Endodermal cell (in vitro differentiated cells): ENCODE data around the gene PALMD. TPM values are rescaled to one million over a fixed set of nuclear protein-coding genes. Genes with fewer than 3 reads are reported as not detected.

Experiments
- DNase-seq: peaks from one replicate; pipeline ENCODE4 v3.0.0-alpha.2; 2017
- H3K27ac ChIP-seq: 2 replicates; pipeline ENCODE4 v1.5.1; 2013; ENCODE audit warnings: mild to moderate bottlenecking, low read depth, low read length, moderate library complexity
- H3K27me3 ChIP-seq: 2 replicates; pipeline ENCODE4 v1.6.1; 2013; ENCODE audit warnings: mild to moderate bottlenecking, low read length, moderate library complexity; ENCODE audit not compliant: insufficient read depth, control insufficient read depth, poor library complexity, severe bottlenecking
- H3K36me3 ChIP-seq: 2 replicates; pipeline ENCODE4 v1.7.0; 2013; ENCODE audit warnings: mild to moderate bottlenecking, low read length, moderate library complexity; ENCODE audit not compliant: control insufficient read depth, insufficient read depth
- H3K4me1 ChIP-seq: one replicate; pipeline ENCODE4 v1.7.0; 2013; ENCODE audit warnings: low read length; ENCODE audit not compliant: control insufficient read depth, insufficient read depth
- H3K4me3 ChIP-seq: 2 replicates; pipeline ENCODE4 v1.5.1; 2013; ENCODE audit warnings: mild to moderate bottlenecking, low read length, moderate library complexity
- H3K9ac ChIP-seq: 2 replicates; pipeline ENCODE4 v1.6.1; 2013; ENCODE audit warnings: mild to moderate bottlenecking, low read length, moderate library complexity; ENCODE audit not compliant: poor library complexity, severe bottlenecking; ENCODE audit errors: extremely low read depth
- H3K9me3 ChIP-seq: 2 replicates; pipeline ENCODE4 v1.6.1; 2013; ENCODE audit warnings: mild to moderate bottlenecking, low read length, moderate library complexity; ENCODE audit not compliant: control insufficient read depth
- H3K27ac Mint-ChIP-seq: 2 replicates; pipeline ENCODE4 v1.8.0; 2020; ENCODE audit warnings: mixed read lengths
- H3K27me3 Mint-ChIP-seq: 2 replicates; pipeline ENCODE4 v1.8.0; 2021; ENCODE audit warnings: mild to moderate bottlenecking, mixed read lengths; ENCODE audit not compliant: insufficient read depth
- H3K36me3 Mint-ChIP-seq: 2 replicates; pipeline ENCODE4 v1.8.0; 2020; ENCODE audit warnings: low read depth, mixed read lengths
- H3K4me1 Mint-ChIP-seq: 2 replicates; pipeline ENCODE4 v1.8.0; 2020; ENCODE audit warnings: mixed read lengths
- H3K4me3 Mint-ChIP-seq: 2 replicates; pipeline ENCODE4 v1.8.0; 2020; ENCODE audit warnings: mild to moderate bottlenecking, moderate library complexity, mixed read lengths
- H3K9me3 Mint-ChIP-seq: 2 replicates; pipeline ENCODE4 v1.8.0; 2020; ENCODE audit warnings: mild to moderate bottlenecking, mixed read lengths
- WGBS, 2 experiments: methylation state at CpG; one replicate each; pipeline versions ENCODE4 v1.1.5 to v1.1.7; 2013; ENCODE audit warnings: missing lambda C conversion rate in 2 of 2, mixed read lengths in 1 of 2; ENCODE audit not compliant: insufficient coverage in 1 of 2, insufficient read length in 1 of 2; 5-methylcytosine and 5-hydroxymethylcytosine counted together
- total RNA-seq, 2 donors: library from RNA; stranded (reverse); fragmentation: NEBNext Ultra II Directional in 1 of 2; extraction: Animal tissue kit (Norgen Biotek cat#: 25700) in 1 of 2; gene quantifications; 2 replicates in 1 of 2; 3 replicates in 1 of 2; pipeline ENCODE4 v1.2.1, GENCODE V29; 2021
- TF ChIP-seq, protein P1 (sequence below): fragments of 200-600 bp; sonication (generic); conservative IDR thresholded peaks from 2 replicates; pipeline ENCODE4 v1.5.0; 2021; ENCODE audit warnings: antibody characterized with exemption, mild to moderate bottlenecking

PALMD gene
- total RNA-seq, 2 donors from 2014 or later = 0.24 to 0.26 TPM

- Mint-ChIP-seq H3K36me3 (no peaks in the 10 kb centered on the region), H3K4me3 (no peak overlapping the region), H3K27me3 (no peaks in the 10 kb centered on the region), H3K4me1 (peaks cover 4% of the 10 kb centered on the region), H3K27ac (no peak overlapping the region), H3K9me3 (peaks cover 18% of the 10 kb centered on the region)
- 98 to 100% methylated on average over 1 to 2 of the region's 2 CpGs for WGBS, 2 experiments
- Histone ChIP-seq H3K9me3 (peaks cover 18% of the 10 kb centered on the region), H3K27me3 (no peaks in the 10 kb centered on the region), H3K4me3 (no peak overlapping the region), H3K36me3 (no peaks in the 10 kb centered on the region), H3K9ac (no peak overlapping the region), H3K4me1 (no peaks in the 10 kb centered on the region), H3K27ac (no peak overlapping the region)
- DNase-seq = no peak
- TF ChIP-seq, protein P1, sequence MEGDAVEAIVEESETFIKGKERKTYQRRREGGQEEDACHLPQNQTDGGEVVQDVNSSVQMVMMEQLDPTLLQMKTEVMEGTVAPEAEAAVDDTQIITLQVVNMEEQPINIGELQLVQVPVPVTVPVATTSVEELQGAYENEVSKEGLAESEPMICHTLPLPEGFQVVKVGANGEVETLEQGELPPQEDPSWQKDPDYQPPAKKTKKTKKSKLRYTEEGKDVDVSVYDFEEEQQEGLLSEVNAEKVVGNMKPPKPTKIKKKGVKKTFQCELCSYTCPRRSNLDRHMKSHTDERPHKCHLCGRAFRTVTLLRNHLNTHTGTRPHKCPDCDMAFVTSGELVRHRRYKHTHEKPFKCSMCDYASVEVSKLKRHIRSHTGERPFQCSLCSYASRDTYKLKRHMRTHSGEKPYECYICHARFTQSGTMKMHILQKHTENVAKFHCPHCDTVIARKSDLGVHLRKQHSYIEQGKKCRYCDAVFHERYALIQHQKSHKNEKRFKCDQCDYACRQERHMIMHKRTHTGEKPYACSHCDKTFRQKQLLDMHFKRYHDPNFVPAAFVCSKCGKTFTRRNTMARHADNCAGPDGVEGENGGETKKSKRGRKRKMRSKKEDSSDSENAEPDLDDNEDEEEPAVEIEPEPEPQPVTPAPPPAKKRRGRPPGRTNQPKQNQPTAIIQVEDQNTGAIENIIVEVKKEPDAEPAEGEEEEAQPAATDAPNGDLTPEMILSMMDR = no peak
Observed at GRCh38 chr1:99606306-99606705, 39.6 kb upstream of the PALMD start.

DNA sequence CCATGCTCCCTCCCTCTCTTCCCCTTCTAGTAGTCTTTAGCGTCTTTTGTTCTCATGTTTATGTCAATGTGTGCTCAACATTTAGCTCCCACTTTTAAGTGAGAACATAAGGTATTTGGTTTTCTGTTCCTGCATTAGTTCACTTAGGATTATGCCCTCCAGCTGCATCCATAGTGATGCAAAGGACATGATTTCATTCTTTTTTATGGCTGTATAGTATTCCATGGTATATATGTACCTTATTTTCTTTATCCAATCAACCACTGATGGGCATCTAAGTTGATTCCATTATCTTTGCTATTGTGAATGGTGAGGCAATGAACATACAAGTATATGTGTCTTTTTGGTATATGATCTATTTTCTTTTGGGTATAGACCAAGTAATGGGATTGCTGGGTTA is 38.3 kb upstream of the PALMD start:
- H3K27ac ChIP-seq = no peak overlapping the region
- Mint-ChIP-seq H3K36me3 (no peaks in the 10 kb centered on the region), H3K4me1 (peaks cover under 1% of the 10 kb centered on the region), H3K4me3 (no peak overlapping the region), H3K27me3 (no peaks in the 10 kb centered on the region), H3K9me3 (peaks cover 18% of the 10 kb centered on the region), H3K27ac (no peak overlapping the region)
- 92% methylated on average over 1 of the region's 1 CpG; no CpG with 5 or more reads in 1 of the 2 experiments for WGBS, 2 experiments
- no peaks in the 10 kb centered on the region for H3K4me1 ChIP-seq
- no peak overlapping the region for H3K4me3 ChIP-seq
- no peak for DNase-seq
- H3K36me3 ChIP-seq = no peaks in the 10 kb centered on the region
- no peaks in the 10 kb centered on the region for H3K27me3 ChIP-seq
- no peak overlapping the region for H3K9ac ChIP-seq
- H3K9me3 ChIP-seq = peaks cover 18% of the 10 kb centered on the region
- TF ChIP-seq, protein P1 = no peak

- H3K4me3 Mint-ChIP-seq = no peak overlapping the region
- Histone ChIP-seq H3K9me3 (peaks cover 18% of the 10 kb centered on the region), H3K27me3 (no peaks in the 10 kb centered on the region), H3K9ac (no peak overlapping the region), H3K4me1 (no peaks in the 10 kb centered on the region), H3K36me3 (no peaks in the 10 kb centered on the region), H3K4me3 (no peak overlapping the region), H3K27ac (no peak overlapping the region)
- WGBS, 2 experiments = 88 to 100% methylated on average over 2 of the region's 2 CpGs
- no peaks in the 10 kb centered on the region for H3K4me1 Mint-ChIP-seq
- TF ChIP-seq, protein P1 = no peak
- no peaks in the 10 kb centered on the region for H3K27me3 Mint-ChIP-seq
- no peak overlapping the region for H3K27ac Mint-ChIP-seq
- H3K9me3 Mint-ChIP-seq = peaks cover 18% of the 10 kb centered on the region
- no peak for DNase-seq
- no peaks in the 10 kb centered on the region for H3K36me3 Mint-ChIP-seq
Observed at GRCh38 chr1:99608058-99608457, 37.9 kb upstream of the PALMD start.
